Endothelial cell of umbilical vein (primary cell): Measurements from ENCODE around the gene ERBB4. TPM values are rescaled to one million over a fixed set of nuclear protein-coding genes. Genes with fewer than 3 reads are reported as not detected.

Source experiments
- BruUV-seq: library from RNA; stranded (reverse); fragments of 400-500 nt; replicated peaks from 2 replicates; lab custom pipeline; 2021; lab: Mats Ljungman, UMichigan
- CTCF ChIA-PET: fragments of 300-600, 350-600 bp; sonication (Branson Sonifier 250); formaldehyde crosslinking; loops from one replicate; lab custom pipeline; 2021; ENCODE audit warnings: antibody characterized with exemption, inconsistent platforms; lab: Charles Lee
- POLR2A ChIA-PET: fragments of 300-600, 350-600 bp; sonication (Branson Sonifier 250); formaldehyde crosslinking; loops from one replicate; lab custom pipeline; 2021; ENCODE audit warnings: antibody characterized with exemption, inconsistent platforms; lab: Charles Lee
- DNase-seq: peaks from one replicate; pipeline ENCODE4 v3.0.0-alpha.2; 2011; ENCODE audit warnings: low read depth, low spot score
- FAIRE-seq: peaks from 2 replicates; lab custom pipeline; 2011; peaks lifted over from hg19 to GRCh38; lab: Jason Lieb, UNC
- H2AFZ ChIP-seq: 2 replicates; pipeline ENCODE4 v1.6.0; 2012; ENCODE audit warnings: low read depth, low read length, control low read depth, inconsistent platforms
- H3K27ac ChIP-seq: 2 replicates; pipeline ENCODE4 v1.5.1; 2011; ENCODE audit warnings: low read depth, mild to moderate bottlenecking, control low read depth, low read length, moderate library complexity; ENCODE audit not compliant: insufficient read depth
- H3K27me3 ChIP-seq, 2 experiments: 2 replicates each; pipeline versions ENCODE4 v1.6.0 to v1.6.1; 2011; ENCODE audit warnings: low read length in 2 of 2, mixed read lengths in 1 of 2; ENCODE audit not compliant: control insufficient read depth in 2 of 2, insufficient read depth in 2 of 2
- H3K36me3 ChIP-seq, 2 experiments: 2 replicates in 1 of 2; 3 replicates in 1 of 2; pipeline ENCODE4 v1.5.1; 2011; ENCODE audit warnings: low read length in 2 of 2, mild to moderate bottlenecking in 1 of 2, moderate library complexity in 1 of 2; ENCODE audit not compliant: control insufficient read depth in 2 of 2, insufficient read depth in 2 of 2; ENCODE audit errors: extremely low read depth in 1 of 2
- H3K4me1 ChIP-seq: 3 replicates; pipeline ENCODE4 v1.5.1; 2011; ENCODE audit warnings: mild to moderate bottlenecking, low read length; ENCODE audit not compliant: control insufficient read depth, insufficient read depth; ENCODE audit errors: extremely low read depth
- H3K4me2 ChIP-seq: 2 replicates; pipeline ENCODE4 v1.6.1; 2011; ENCODE audit warnings: low read length, control low read depth, mixed read lengths; ENCODE audit not compliant: insufficient read depth
- H3K4me3 ChIP-seq, 3 experiments: fragments of 200-600 bp in 1 of 3; sonication (generic), shearing (Covaris generic) in 1 of 3; replicated peaks in 1 of 3; 2 replicates each; pipeline ENCODE4 v1.5.1; 2011 to 2016; ENCODE audit warnings: control low read depth in 3 of 3, low read length in 3 of 3, mild to moderate bottlenecking in 2 of 3, inconsistent platforms in 1 of 3, low read depth in 1 of 3, moderate library complexity in 1 of 3; ENCODE audit not compliant: insufficient read depth in 1 of 3
- H3K79me2 ChIP-seq: 2 replicates; pipeline ENCODE4 v1.6.0; 2012; ENCODE audit warnings: low read length, inconsistent platforms; ENCODE audit not compliant: control insufficient read depth, insufficient read depth
- H3K9ac ChIP-seq: replicated peaks from 2 replicates; pipeline ENCODE3; 2011; ENCODE audit warnings: low read length, control low read depth; ENCODE audit not compliant: insufficient read depth; ENCODE audit errors: extremely low read depth
- H3K9me1 ChIP-seq: replicated peaks from 3 replicates; pipeline ENCODE4 v1.6.0; 2011; ENCODE audit warnings: mild to moderate bottlenecking, low read length; ENCODE audit not compliant: control insufficient read depth, insufficient read depth; ENCODE audit errors: extremely low read depth
- H3K9me3 ChIP-seq: replicated peaks from 2 replicates; pipeline ENCODE4 v1.5.1; 2012; ENCODE audit warnings: low read length, inconsistent platforms; ENCODE audit not compliant: control insufficient read depth, insufficient read depth
- H4K20me1 ChIP-seq: replicated peaks from 2 replicates; pipeline ENCODE3; 2011; ENCODE audit warnings: mild to moderate bottlenecking, low read length; ENCODE audit not compliant: control insufficient read depth, insufficient read depth; ENCODE audit errors: extremely low read depth
- EZH2 ChIP-seq: IDR thresholded peaks from 2 replicates; pipeline ENCODE4 v1.6.1; 2012; ENCODE audit warnings: borderline replicate concordance, low read depth, mild to moderate bottlenecking, moderate library complexity, low read length, inconsistent platforms; ENCODE audit not compliant: severe bottlenecking
- FOS ChIP-seq: IDR thresholded peaks from 2 replicates; pipeline ENCODE4 v1.6.1; 2011; ENCODE audit warnings: mild to moderate bottlenecking, low read length, moderate library complexity, borderline replicate concordance; ENCODE audit not compliant: insufficient read depth
- GATA2 ChIP-seq: IDR thresholded peaks from 2 replicates; pipeline ENCODE4 v1.7.0; 2011; ENCODE audit warnings: low read depth, mild to moderate bottlenecking, moderate library complexity, mixed read lengths, low read length; ENCODE audit not compliant: insufficient read length, insufficient read depth
- JUN ChIP-seq: IDR thresholded peaks from 2 replicates; pipeline ENCODE4 v1.6.1; 2011; ENCODE audit warnings: borderline replicate concordance, low read depth; ENCODE audit not compliant: insufficient read length, insufficient read depth
- MYC ChIP-seq: IDR thresholded peaks from one replicate; pipeline ENCODE4 v1.6.1; 2011; ENCODE audit warnings: mild to moderate bottlenecking, low read depth, low read length
- POLR2A ChIP-seq: IDR thresholded peaks from 2 replicates; pipeline ENCODE4 v1.6.1; 2012; ENCODE audit warnings: low read depth, mild to moderate bottlenecking, control low read depth, low read length
- POLR2AphosphoS5 ChIP-seq: IDR thresholded peaks from 2 replicates; pipeline ENCODE4 v1.6.1; 2012; ENCODE audit warnings: low read depth, mild to moderate bottlenecking, control low read depth, low read length, moderate library complexity; ENCODE audit not compliant: insufficient read depth
- dilution Hi-C: fragments of 300-500 bp; cut with MboI; formaldehyde crosslinking; loops from one replicate; pipeline ENCODE4 v1.15.0; 2019; ENCODE audit warnings: low sequenced_read_pairs; ENCODE audit not compliant: extremely low pct_ligation_motif_present
- intact Hi-C: fragments of 100-400 bp; cut with micrococcal nuclease; formaldehyde crosslinking; loops from one replicate; pipeline ENCODE4 v1.10.0; 2022
- polyA plus RNA-seq, 4 experiments: library from polyadenylated mRNA; depleted of rRNA in 3 of 4; stranded (reverse) in 3 of 4; unstranded in 1 of 4; fragments of >200 nt; gene quantifications; 2 replicates each; pipeline versions ENCODE4 v1.2.1 to v1.2.3, GENCODE V29; 2011 to 2012; ENCODE audit warnings: missing spikeins in 1 of 4
- total RNA-seq: library from RNA; stranded (reverse); gene quantifications from 2 replicates; pipeline ENCODE4 v1.2.3, GENCODE V29; 2021
- TF ChIP-seq, protein P1 (sequence below), 2 donors: IDR thresholded peaks; 1 replicate in 1 of 2; 2 replicates in 1 of 2; pipeline ENCODE4 v1.5.1; 2011; ENCODE audit warnings: low read length in 2 of 2, mild to moderate bottlenecking in 2 of 2, moderate library complexity in 2 of 2, control low read depth in 1 of 2, inconsistent platforms in 1 of 2, low read depth in 1 of 2; ENCODE audit not compliant: insufficient read depth in 1 of 2; ENCODE audit errors: extremely low read depth in 1 of 2
- TF ChIP-seq, protein P2 (sequence below): IDR thresholded peaks from 2 replicates; pipeline ENCODE4 v1.6.1; 2011; ENCODE audit not compliant: insufficient read depth, insufficient read length

The ERBB4 gene
- total and polyA plus RNA-seq, 2 donors (not counting 3 experiments of a cell fraction or from before 2014, with no cell fraction given) = 0.01 to 0.27 TPM

- Histone ChIP-seq H3K9ac (no peak overlapping the region), H3K27ac (no peak overlapping the region), H3K36me3 (no peaks in the 10 kb centered on the region), H3K9me1 (no peaks in the 10 kb centered on the region), H3K79me2 (no peaks in the 10 kb centered on the region), H3K9me3 (peaks cover 2% of the 10 kb centered on the region), H3K27me3 (no peaks in the 10 kb centered on the region), H2AFZ (no peak overlapping the region), H3K4me3 (no peak overlapping the region), H3K4me2 (no peak overlapping the region), H3K4me1 (no peaks in the 10 kb centered on the region), H4K20me1 (no peaks in the 10 kb centered on the region)
- intact Hi-C loops = no loop called here
- dilution Hi-C loops = no loop called here
- TF ChIP-seq EZH2 (no peak), FOS (no peak), MYC (no peak), POLR2A (no peak), GATA2 (no peak), POLR2AphosphoS5 (no peak), JUN (no peak)
- TF ChIP-seq, protein P1, sequence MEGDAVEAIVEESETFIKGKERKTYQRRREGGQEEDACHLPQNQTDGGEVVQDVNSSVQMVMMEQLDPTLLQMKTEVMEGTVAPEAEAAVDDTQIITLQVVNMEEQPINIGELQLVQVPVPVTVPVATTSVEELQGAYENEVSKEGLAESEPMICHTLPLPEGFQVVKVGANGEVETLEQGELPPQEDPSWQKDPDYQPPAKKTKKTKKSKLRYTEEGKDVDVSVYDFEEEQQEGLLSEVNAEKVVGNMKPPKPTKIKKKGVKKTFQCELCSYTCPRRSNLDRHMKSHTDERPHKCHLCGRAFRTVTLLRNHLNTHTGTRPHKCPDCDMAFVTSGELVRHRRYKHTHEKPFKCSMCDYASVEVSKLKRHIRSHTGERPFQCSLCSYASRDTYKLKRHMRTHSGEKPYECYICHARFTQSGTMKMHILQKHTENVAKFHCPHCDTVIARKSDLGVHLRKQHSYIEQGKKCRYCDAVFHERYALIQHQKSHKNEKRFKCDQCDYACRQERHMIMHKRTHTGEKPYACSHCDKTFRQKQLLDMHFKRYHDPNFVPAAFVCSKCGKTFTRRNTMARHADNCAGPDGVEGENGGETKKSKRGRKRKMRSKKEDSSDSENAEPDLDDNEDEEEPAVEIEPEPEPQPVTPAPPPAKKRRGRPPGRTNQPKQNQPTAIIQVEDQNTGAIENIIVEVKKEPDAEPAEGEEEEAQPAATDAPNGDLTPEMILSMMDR (IDR thresholded peaks at IDR 0.05; ENCODE audit: extremely low read depth in 1 of 2, insufficient read depth in 1 of 2, low read depth in 1 of 2, low read length in 2 of 2) = no peak
- TF ChIP-seq, protein P2, sequence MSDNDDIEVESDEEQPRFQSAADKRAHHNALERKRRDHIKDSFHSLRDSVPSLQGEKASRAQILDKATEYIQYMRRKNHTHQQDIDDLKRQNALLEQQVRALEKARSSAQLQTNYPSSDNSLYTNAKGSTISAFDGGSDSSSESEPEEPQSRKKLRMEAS = no peak
- CTCF ChIA-PET = no interaction called here
- FAIRE-seq = no peak
- BruUV-seq = no TSS peak
- DNase-seq = no peak
- POLR2A ChIA-PET = no interaction called here
Observed at GRCh38 chr2:211349031-211349430, 1189.6 kb downstream of the ERBB4 start.
